ENCODE data around the gene FBXL13. TPM values are rescaled to one million over a fixed set of nuclear protein-coding genes. Genes with fewer than 3 reads are reported as not detected.

Gene FBXL13
- polyA plus RNA-seq, 1 of the 3 experiments (the other 2 are of a cell fraction), result 1.1 TPM

GRCh38 chr7:102918845-102919244, 155.8 kb downstream of the FBXL13 start:
- Histone ChIP-seq H3K9ac (no peak overlapping the region), H3K36me3 (replicated peaks in 1 of 2; ENCODE audit: control insufficient read depth in 1 of 2, insufficient read depth in 2 of 2, low read length in 1 of 2) (no peaks in the 10 kb centered on the region), H3K4me3 (ENCODE audit: low read depth in 2 of 2, low read length in 1 of 2) (no peak overlapping the region), H4K20me1 (ENCODE audit: insufficient read depth) (no peaks in the 10 kb centered on the region), H2AFZ (ENCODE audit: low read depth) (no peak overlapping the region), H3K27ac (ENCODE audit: low read depth in 2 of 2, low read length in 1 of 2) (no peak overlapping the region), H3K4me2 (no peak overlapping the region), H3K27me3 (ENCODE audit: insufficient read depth) (no peaks in the 10 kb centered on the region), H3K4me1 (ENCODE audit: control insufficient read depth in 1 of 2, insufficient read depth in 2 of 2, low read depth in 1 of 2, low read length in 1 of 2) (peaks cover 0 to 18% of the 10 kb centered on the region in 2 experiments), H3K9me2 (no peaks in the 10 kb centered on the region), H3K9me3 (no peaks in the 10 kb centered on the region), H3K79me2 (ENCODE audit: insufficient read depth) (no peaks in the 10 kb centered on the region), H3F3A (replicated peaks; ENCODE audit: insufficient read depth) (peaks cover 21% of the 10 kb centered on the region)
- ChIA-PET POLR2A (no interaction called here), CTCF (interaction anchor here (0.6 to 1.2 kb wide), 3 partner anchors 9 to 143 kb away, joined by 3 to 5 read pairs (median 3); no protein-coding TSS in a partner anchor)
- no peak for DNase-seq
- WGBS (ENCODE audit: low lambda C conversion rate), result 48% methylated on average over 1 of the region's 1 CpG
- TF ChIP-seq GABPA (IDR thresholded peaks at IDR 0.05; ENCODE audit: low read depth), result no peak
- TF ChIP-seq TAF1 (IDR thresholded peaks at IDR 0.05; ENCODE audit: borderline replicate concordance, low read depth, low read length), result no peak
- TF ChIP-seq RAD21 (IDR thresholded peaks at IDR 0.05; ENCODE audit: low read length), result no peak
- TF ChIP-seq, protein P1, sequence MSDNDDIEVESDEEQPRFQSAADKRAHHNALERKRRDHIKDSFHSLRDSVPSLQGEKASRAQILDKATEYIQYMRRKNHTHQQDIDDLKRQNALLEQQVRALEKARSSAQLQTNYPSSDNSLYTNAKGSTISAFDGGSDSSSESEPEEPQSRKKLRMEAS (IDR thresholded peaks at IDR 0.05; ENCODE audit: low read depth), result no peak
- TF ChIP-seq, protein P2, sequence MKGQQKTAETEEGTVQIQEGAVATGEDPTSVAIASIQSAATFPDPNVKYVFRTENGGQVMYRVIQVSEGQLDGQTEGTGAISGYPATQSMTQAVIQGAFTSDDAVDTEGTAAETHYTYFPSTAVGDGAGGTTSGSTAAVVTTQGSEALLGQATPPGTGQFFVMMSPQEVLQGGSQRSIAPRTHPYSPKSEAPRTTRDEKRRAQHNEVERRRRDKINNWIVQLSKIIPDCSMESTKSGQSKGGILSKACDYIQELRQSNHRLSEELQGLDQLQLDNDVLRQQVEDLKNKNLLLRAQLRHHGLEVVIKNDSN (IDR thresholded peaks at IDR 0.05; ENCODE audit: borderline replicate concordance, low read depth), result no peak
- TF ChIP-seq, protein P3, sequence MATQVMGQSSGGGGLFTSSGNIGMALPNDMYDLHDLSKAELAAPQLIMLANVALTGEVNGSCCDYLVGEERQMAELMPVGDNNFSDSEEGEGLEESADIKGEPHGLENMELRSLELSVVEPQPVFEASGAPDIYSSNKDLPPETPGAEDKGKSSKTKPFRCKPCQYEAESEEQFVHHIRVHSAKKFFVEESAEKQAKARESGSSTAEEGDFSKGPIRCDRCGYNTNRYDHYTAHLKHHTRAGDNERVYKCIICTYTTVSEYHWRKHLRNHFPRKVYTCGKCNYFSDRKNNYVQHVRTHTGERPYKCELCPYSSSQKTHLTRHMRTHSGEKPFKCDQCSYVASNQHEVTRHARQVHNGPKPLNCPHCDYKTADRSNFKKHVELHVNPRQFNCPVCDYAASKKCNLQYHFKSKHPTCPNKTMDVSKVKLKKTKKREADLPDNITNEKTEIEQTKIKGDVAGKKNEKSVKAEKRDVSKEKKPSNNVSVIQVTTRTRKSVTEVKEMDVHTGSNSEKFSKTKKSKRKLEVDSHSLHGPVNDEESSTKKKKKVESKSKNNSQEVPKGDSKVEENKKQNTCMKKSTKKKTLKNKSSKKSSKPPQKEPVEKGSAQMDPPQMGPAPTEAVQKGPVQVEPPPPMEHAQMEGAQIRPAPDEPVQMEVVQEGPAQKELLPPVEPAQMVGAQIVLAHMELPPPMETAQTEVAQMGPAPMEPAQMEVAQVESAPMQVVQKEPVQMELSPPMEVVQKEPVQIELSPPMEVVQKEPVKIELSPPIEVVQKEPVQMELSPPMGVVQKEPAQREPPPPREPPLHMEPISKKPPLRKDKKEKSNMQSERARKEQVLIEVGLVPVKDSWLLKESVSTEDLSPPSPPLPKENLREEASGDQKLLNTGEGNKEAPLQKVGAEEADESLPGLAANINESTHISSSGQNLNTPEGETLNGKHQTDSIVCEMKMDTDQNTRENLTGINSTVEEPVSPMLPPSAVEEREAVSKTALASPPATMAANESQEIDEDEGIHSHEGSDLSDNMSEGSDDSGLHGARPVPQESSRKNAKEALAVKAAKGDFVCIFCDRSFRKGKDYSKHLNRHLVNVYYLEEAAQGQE (IDR thresholded peaks at IDR 0.05; ENCODE audit: low read depth, low read length), result no peak
- no peak for TF ChIP-seq POLR2AphosphoS5 (IDR thresholded peaks at IDR 0.05; ENCODE audit: low read depth, low read length)
- TF ChIP-seq RXRA (IDR thresholded peaks at IDR 0.05; ENCODE audit: borderline replicate concordance, low read depth), result no peak
- TF ChIP-seq IRF3 (IDR thresholded peaks at IDR 0.05; ENCODE audit: low read depth, low read length), result no peak
- no peak for TF ChIP-seq FOXJ3 (CRISPR knock-in tag; IDR thresholded peaks at IDR 0.05)
- no peak for TF ChIP-seq YY1 (IDR thresholded peaks at IDR 0.05; ENCODE audit: low read depth)
